Heart right ventricle (tissue), 16 donors: ENCODE measurements around the gene RAD54L. TPM values are rescaled to one million over a fixed set of nuclear protein-coding genes. Genes with fewer than 3 reads are reported as not detected.
A peak's percentile ranks its signal among the peaks of the same experiment; 100 is the strongest.
"Not testable (repeated sequence)": the region's sequence is repeated elsewhere in the genome, so short reads cannot be mapped to it uniquely, and the experiment has no call there.

Experiments used
- ATAC-seq, 8 donors: fragments of 200-7000 bp; cut with Tn5 transposase; one replicate each; pipeline ENCODE4 v1.9.1; 2020; ENCODE audit warnings: mild to moderate bottlenecking in 8 of 8, moderate library complexity in 8 of 8, moderate number of reproducible peaks in 1 of 8
- DNase-seq, 2 donors: peaks; one replicate each; pipeline ENCODE4 v3.0.0-alpha.2; 2020
- H3K27ac ChIP-seq, 10 donors: fragments of 200-600 bp; sonication (generic) in 2 of 10; one replicate each; pipeline versions ENCODE4 v1.5.0 to v1.8.0; 2020 to 2022; ENCODE audit warnings: mild to moderate bottlenecking in 3 of 10
- H3K27me3 ChIP-seq, 7 donors: fragments of 200-600 bp; one replicate each; pipeline ENCODE4 v1.8.0; 2021 to 2022; ENCODE audit warnings: mild to moderate bottlenecking in 2 of 7
- H3K36me3 ChIP-seq, 9 donors: fragments of 200-600 bp; sonication (generic) in 1 of 9; one replicate each; pipeline versions ENCODE4 v1.5.0 to v1.8.0; 2020 to 2022; ENCODE audit warnings: mild to moderate bottlenecking in 2 of 9
- H3K4me1 ChIP-seq, 9 donors: fragments of 200-600 bp; sonication (generic) in 1 of 9; one replicate each; pipeline versions ENCODE4 v1.5.0 to v1.8.0; 2020 to 2022; ENCODE audit warnings: mild to moderate bottlenecking in 4 of 9
- H3K4me3 ChIP-seq, 10 donors: fragments of 200-600 bp; sonication (generic) in 2 of 10; one replicate each; pipeline versions ENCODE4 v1.5.0 to v1.8.0; 2020 to 2022; ENCODE audit warnings: mild to moderate bottlenecking in 7 of 10, moderate library complexity in 2 of 10
- H3K9me3 ChIP-seq, 11 donors: fragments of 200-600 bp in 10 of 11; sonication (generic) in 2 of 11; one replicate each; pipeline versions ENCODE4 v1.5.0 to v1.8.0; 2013 to 2022; ENCODE audit warnings: mild to moderate bottlenecking in 2 of 11, control low read depth in 1 of 11, moderate library complexity in 1 of 11
- CTCF ChIP-seq, 9 donors: fragments of 200-600 bp; sonication (generic) in 2 of 9; IDR thresholded peaks; one replicate each; pipeline versions ENCODE4 v1.5.0 to v1.8.0; 2021 to 2022; ENCODE audit warnings: antibody characterized with exemption in 9 of 9, mild to moderate bottlenecking in 5 of 9, moderate library complexity in 1 of 9
- WGBS, 2 donors: extraction: QIAGEN DNeasy Blood & Tissue Kit; methylation state at CpG; one replicate each; pipeline ENCODE4 v1.1.7; 2013; ENCODE audit warnings: inconsistent platforms in 1 of 2; 5-methylcytosine and 5-hydroxymethylcytosine counted together
- intact Hi-C, 10 donors: fragments of 100-400 bp; cut with DNase I; formaldehyde crosslinking; loops; one replicate each; pipeline versions ENCODE4 v1.11.1 to v1.14.2; 2022
- polyA plus RNA-seq, 2 donors: library from polyadenylated mRNA; stranded (reverse); fragments of 200-250 nt; gene quantifications; one replicate each; pipeline ENCODE4 v1.2.3, GENCODE V29; 2013
- total RNA-seq, 10 donors: library from RNA; stranded (reverse); fragmentation: NEBNext Ultra II Directional in 3 of 10; extraction: Animal tissue kit (Norgen Biotek cat#: 25700) in 3 of 10; gene quantifications; one replicate each; pipeline versions ENCODE4 v1.2.1 to v1.2.4, GENCODE V29; 2021 to 2023
- donor health status: Arrhythmogenic right ventricular cardiomyopathy.
- donor health status: ischemic (EF 13 %, LVEDD 7.1; RV severe dilation, severe dysfunction).
- donor health status: healthy with polysubstance abuse.
- donor health status: DM: no; HTN: yes; CAD: no.
- donor health status: DM: no; HTN: no; CAD: no.
- donor health status: ischemic (EF 25% LVEDD 6.9; RV normal size, moderate dysfunction).
- donor health status: ischemic (EF 25% LVEDD 5.7; RV mildly dilated, moderate dysfunction).
- donor health status: healthy.
- donor health status: DM: yes; HTN: yes; CAD: no.
- donor health status: Ischemic cardiomyopathy.
- donor health status: ischemic (EF 35%, LVEDD 5.7; RV mildly dilated, moderate dysfunction).
- donor health status: nonischemic (EF 11% LVEDD 7.7; RV severe dilation, severe dysfunction).
- donor health status: DM: yes; HTN: yes; CAD: no.
- donor health status: PGD.
- donor health status: ischemic (EF 29% LVEDD 5.4; RV normal size, mild dysfunction).
- donor health status: nonischemic (EF 23%, LVEDD 6.1; RV moderate dilation, normal function).

The RAD54L gene
- total and polyA plus RNA-seq, 12 donors = 0.35 to 2.8 (median 0.68) TPM; not detected in 1

- no peak for TF ChIP-seq CTCF (IDR thresholded peaks at IDR 0.05)
- peaks cover 6 to 54% (median 42%) of the 10 kb centered on the region in 9 donors for H3K4me1 ChIP-seq
- H3K27ac ChIP-seq = no peak overlapping the region
- intact Hi-C loops = no loop called here
- no peaks in the 10 kb centered on the region for H3K27me3 ChIP-seq
- no peak overlapping the region for H3K4me3 ChIP-seq
- no peaks in the 10 kb centered on the region for H3K9me3 ChIP-seq
- DNase-seq = no peak
- ATAC-seq = no peak
- H3K36me3 ChIP-seq = peaks cover 4 to 78% (median 55%) of the 10 kb centered on the region in 9 donors
- WGBS, 2 donors = 86 to 87% methylated on average over 16 of the region's 16 CpGs
These were observed 62.0 kb downstream of the RAD54L start for GRCh38 chr1:46309401-46310159.

- H3K27ac ChIP-seq = no peak overlapping the region
- ATAC-seq (no peak), DNase-seq (no peak)
- peaks cover 6 to 47% (median 34%) of the 10 kb centered on the region in 9 donors for H3K4me1 ChIP-seq
- no peaks in the 10 kb centered on the region for H3K27me3 ChIP-seq
- no peak overlapping the region for H3K4me3 ChIP-seq
- intact Hi-C loops = no loop called here
- TF ChIP-seq CTCF (IDR thresholded peaks at IDR 0.05) = no peak
- WGBS, 2 donors = 99% methylated on average over 4 of the region's 4 CpGs
- H3K9me3 ChIP-seq = no peaks in the 10 kb centered on the region
- peaks cover 4 to 85% (median 59%) of the 10 kb centered on the region in 9 donors for H3K36me3 ChIP-seq
These were observed 62.8 kb downstream of the RAD54L start for GRCh38 chr1:46310321-46310720.

GRCh38 chr1:46315669-46316403, 68.3 kb downstream of the RAD54L start:
- TF ChIP-seq CTCF (IDR thresholded peaks at IDR 0.05) = no peak
- no peak for DNase-seq
- no peak overlapping the region for H3K4me3 ChIP-seq
- H3K27ac ChIP-seq = no peak overlapping the region
- peak in 1 of 8 donors; percentile 14 for ATAC-seq
- WGBS, 2 donors = 87 to 88% methylated on average over 3 of the region's 3 CpGs
- H3K27me3 ChIP-seq = no peaks in the 10 kb centered on the region
- no peaks in the 10 kb centered on the region for H3K9me3 ChIP-seq
- peaks cover 7 to 80% (median 61%) of the 10 kb centered on the region in 9 donors for H3K36me3 ChIP-seq
- intact Hi-C loops = no loop called here
- H3K4me1 ChIP-seq = no peaks in the 10 kb centered on the region

GRCh38 chr1:46317323-46317722, 69.8 kb downstream of the RAD54L start:
- H3K4me1 ChIP-seq = no peaks in the 10 kb centered on the region
- H3K27ac ChIP-seq = no peak overlapping the region
- intact Hi-C loops = no loop called here
- ATAC-seq (peak in 1 of 8 donors; percentile 2), DNase-seq (no peak)
- H3K27me3 ChIP-seq = no peaks in the 10 kb centered on the region
- no peak for TF ChIP-seq CTCF (IDR thresholded peaks at IDR 0.05)
- H3K4me3 ChIP-seq = no peak overlapping the region
- WGBS, 2 donors = 96 to 97% methylated on average over 1 of the region's 1 CpG
- peaks cover 7 to 65% (median 49%) of the 10 kb centered on the region in 9 donors for H3K36me3 ChIP-seq
- H3K9me3 ChIP-seq = no peaks in the 10 kb centered on the region

GRCh38 chr1:46319301-46319700, 71.7 kb downstream of the RAD54L start:
- H3K27me3 ChIP-seq, H3K4me3 ChIP-seq, H3K27ac ChIP-seq, intact Hi-C loops, DNase-seq, H3K4me1 ChIP-seq, H3K9me3 ChIP-seq: not testable (repeated sequence)
- H3K36me3 ChIP-seq = peaks cover 0 to 45% (median 30%) of the 10 kb centered on the region in 9 donors
- 92% methylated on average over 6 of the region's 6 CpGs for WGBS, 2 donors
- ATAC-seq = peak in 1 of 8 donors; percentile 11

- H3K27ac ChIP-seq, H3K9me3 ChIP-seq, DNase-seq, H3K4me3 ChIP-seq, ATAC-seq, H3K27me3 ChIP-seq, H3K4me1 ChIP-seq, intact Hi-C loops: not testable (repeated sequence)
- WGBS, 2 donors = 83 to 85% methylated on average over 11 to 12 of the region's 13 CpGs
- peaks cover 0 to 36% (median 22%) of the 10 kb centered on the region in 9 donors for H3K36me3 ChIP-seq
These were observed 72.7 kb downstream of the RAD54L start for GRCh38 chr1:46319960-46320914.
